K562 (cell line): ENCODE results near the gene HGD. TPM values are rescaled to one million over a fixed set of nuclear protein-coding genes. Genes with fewer than 3 reads are reported as not detected.

Experiments used
- ATAC-seq: fragments of 200-7000 bp; cut with Tn5 transposase; 3 replicates; pipeline ENCODE4 v1.9.1; 2020; ENCODE audit warnings: moderate library complexity
- BruUV-seq: library from RNA; stranded (reverse); fragments of 400-500 nt; replicated peaks from 2 replicates; lab custom pipeline; 2021; lab: Mats Ljungman, UMichigan
- CTCF ChIA-PET: fragments of 300-600 bp; formaldehyde crosslinking; extraction: SDS; loops from one replicate; lab custom pipeline; 2021; ENCODE audit warnings: low intra/inter-chr PET ratio; lab: Yijun Ruan, JAX
- POLR2A ChIA-PET: fragments of 300-600, 350-650 bp; sonication (Branson Sonifier 250); formaldehyde crosslinking; extraction: SDS; loops from one replicate; lab custom pipeline; 2021; ENCODE audit warnings: antibody characterized with exemption, inconsistent platforms; lab: Yijun Ruan, JAX
- DNase-seq, 4 experiments: peaks; one replicate each; pipeline versions ENCODE4 v3.0.0 to v3.0.0-alpha.2; 2011 to 2018; ENCODE audit warnings: low spot score in 3 of 4, mixed read lengths in 3 of 4; ENCODE audit errors: extremely low read depth in 1 of 4
- FAIRE-seq: peaks from 2 replicates; lab custom pipeline; 2011; peaks lifted over from hg19 to GRCh38; lab: Jason Lieb, UNC
- H2AFZ ChIP-seq: 2 replicates; pipeline ENCODE4 v1.6.0; 2011; ENCODE audit warnings: low read depth, low read length, control low read depth, inconsistent platforms
- H3K27ac ChIP-seq: fragments of 200-600 bp; 3 replicates; pipeline ENCODE4 v1.8.0; 2011; ENCODE audit warnings: low read depth, mild to moderate bottlenecking, control low read depth, inconsistent platforms, low read length, moderate library complexity, mixed read lengths; ENCODE audit errors: extremely low read depth
- H3K27me3 ChIP-seq, 2 experiments: fragments of 300-600 bp in 1 of 2; 2 replicates in 1 of 2; 3 replicates in 1 of 2; pipeline versions ENCODE4 v1.6.0 to v1.8.0; 2011; ENCODE audit warnings: inconsistent platforms in 2 of 2, low read length in 2 of 2, mild to moderate bottlenecking in 1 of 2, mixed read lengths in 1 of 2, moderate library complexity in 1 of 2; ENCODE audit not compliant: control insufficient read depth in 2 of 2, insufficient read depth in 2 of 2
- H3K36me3 ChIP-seq: fragments of 300-600 bp; 3 replicates; pipeline ENCODE4 v1.8.0; 2011; ENCODE audit warnings: mild to moderate bottlenecking, low read length, inconsistent platforms; ENCODE audit not compliant: control insufficient read depth, insufficient read depth
- H3K4me1 ChIP-seq, 2 experiments: fragments of 200-600 bp in 1 of 2; replicated peaks in 1 of 2; 2 replicates in 1 of 2; 3 replicates in 1 of 2; pipeline versions ENCODE4 v1.5.1 to v1.8.0; 2011; ENCODE audit warnings: inconsistent platforms in 2 of 2, low read length in 2 of 2, mild to moderate bottlenecking in 1 of 2, mixed read lengths in 1 of 2, moderate library complexity in 1 of 2; ENCODE audit not compliant: control insufficient read depth in 2 of 2, insufficient read depth in 2 of 2
- H3K4me2 ChIP-seq: 2 replicates; pipeline ENCODE4 v1.6.1; 2011; ENCODE audit warnings: low read length, control low read depth, inconsistent platforms, mixed read lengths; ENCODE audit not compliant: insufficient read depth
- H3K4me3 ChIP-seq: fragments of 200-600 bp; sonication (generic), shearing (Covaris generic); 2 replicates; pipeline ENCODE4 v1.5.1; 2016; ENCODE audit warnings: control low read depth, inconsistent platforms
- H3K79me2 ChIP-seq: fragments of 200-600 bp; 3 replicates; pipeline ENCODE4 v1.8.0; 2011; ENCODE audit warnings: low read length, inconsistent platforms; ENCODE audit not compliant: control insufficient read depth, insufficient read depth
- H3K9ac ChIP-seq, 2 experiments: 2 replicates each; pipeline versions ENCODE4 v1.6.0 to v1.6.1; 2011; ENCODE audit warnings: low read depth in 2 of 2, low read length in 2 of 2, control low read depth in 1 of 2, inconsistent platforms in 1 of 2, mild to moderate bottlenecking in 1 of 2, mixed read lengths in 1 of 2; ENCODE audit not compliant: insufficient read depth in 1 of 2
- H3K9me1 ChIP-seq: one replicate; pipeline ENCODE4 v1.6.0; 2011; ENCODE audit warnings: inconsistent platforms, mild to moderate bottlenecking, low read length, moderate library complexity; ENCODE audit not compliant: control insufficient read depth, insufficient read depth
- H3K9me3 ChIP-seq: replicated peaks from 2 replicates; pipeline ENCODE4 v1.5.1; 2011; ENCODE audit warnings: low read depth, low read length, inconsistent platforms; ENCODE audit not compliant: control insufficient read depth, insufficient read depth
- H4K20me1 ChIP-seq: replicated peaks from 2 replicates; pipeline ENCODE4 v1.6.1; 2011; ENCODE audit warnings: low read length, inconsistent platforms, mixed read lengths; ENCODE audit not compliant: control insufficient read depth, insufficient read depth
- CBX1 ChIP-seq: sonication (generic); IDR thresholded peaks from 2 replicates; pipeline ENCODE4 v1.6.1; 2016; ENCODE audit warnings: antibody characterized with exemption, low read depth, mild to moderate bottlenecking
- CBX2 ChIP-seq: fragments of 200-600 bp; sonication (generic); IDR thresholded peaks from one replicate; pipeline ENCODE4 v1.6.1; 2012; ENCODE audit warnings: mild to moderate bottlenecking, low read length, inconsistent platforms; ENCODE audit not compliant: insufficient read depth, poor library complexity, severe bottlenecking
- E2F1 ChIP-seq: sonication (generic); formaldehyde crosslinking; IDR thresholded peaks from 2 replicates; pipeline ENCODE4 v1.8.1; 2023; ENCODE audit warnings: mild to moderate bottlenecking, missing genetic modification reagents, moderate library complexity
- GTF2A2 ChIP-seq: IDR thresholded peaks from 2 replicates; pipeline ENCODE4 v1.6.1; 2016; ENCODE audit warnings: mild to moderate bottlenecking, missing genetic modification characterization, missing compliant biosample characterization
- ILF3 ChIP-seq: fragments of 450-650 bp; IDR thresholded peaks from 2 replicates; pipeline ENCODE4 v1.6.1; 2018; ENCODE audit warnings: antibody characterized with exemption, mild to moderate bottlenecking, moderate library complexity, borderline replicate concordance
- MEF2D ChIP-seq: conservative IDR thresholded peaks from 2 replicates; pipeline ENCODE4 v1.6.1; 2016; ENCODE audit warnings: low read depth, missing genetic modification characterization, missing compliant biosample characterization
- NBN ChIP-seq: fragments of 450-650 bp; IDR thresholded peaks from 2 replicates; pipeline ENCODE4 v1.6.1; 2016; ENCODE audit warnings: low read depth, mild to moderate bottlenecking
- NR4A1 ChIP-seq, 2 experiments: fragments of 250-450 bp in 1 of 2; fragments of 450-650 bp in 1 of 2; sonication (Bioruptor Pico) in 1 of 2; IDR thresholded peaks; 2 replicates each; pipeline versions ENCODE4 v1.4.0 to v1.6.1; 2016 to 2020; ENCODE audit warnings: mild to moderate bottlenecking in 2 of 2, missing compliant biosample characterization in 1 of 2, missing genetic modification characterization in 1 of 2, moderate library complexity in 1 of 2
- POLR2H ChIP-seq: IDR thresholded peaks from 2 replicates; pipeline ENCODE4 v1.6.1; 2016; ENCODE audit warnings: missing genetic modification characterization, low read depth, mild to moderate bottlenecking, control low read depth, missing compliant biosample characterization, moderate library complexity
- PTBP1 ChIP-seq: fragments of 200-400 bp; formaldehyde crosslinking; IDR thresholded peaks from 2 replicates; pipeline ENCODE4 v1.6.1; 2017; ENCODE audit warnings: low read depth, low read length
- PTRF ChIP-seq: fragments of 450-650 bp; IDR thresholded peaks from 2 replicates; pipeline ENCODE4 v1.6.1; 2016; ENCODE audit warnings: mild to moderate bottlenecking, missing genetic modification characterization, missing compliant biosample characterization
- SMARCC2 ChIP-seq: fragments of 450-650 bp; IDR thresholded peaks from 2 replicates; pipeline ENCODE4 v1.6.1; 2017; ENCODE audit warnings: antibody characterized with exemption, moderate library complexity, mild to moderate bottlenecking, low read depth
- SRF ChIP-seq, 2 experiments: fragments of 250-450, 450-650 bp in 1 of 2; sonication (Bioruptor Pico) in 1 of 2; sonication (generic) in 1 of 2; formaldehyde crosslinking; IDR thresholded peaks; 2 replicates each; pipeline versions ENCODE4 v1.5.0 to v1.5.1; 2020 to 2022; ENCODE audit warnings: mild to moderate bottlenecking in 1 of 2, missing genetic modification reagents in 1 of 2
- TRIM24 ChIP-seq, 2 experiments: fragments of 450-650 bp; IDR thresholded peaks; 2 replicates each; pipeline ENCODE4 v1.6.1; 2016
- ZBTB26 ChIP-seq: fragments of 450-650 bp; formaldehyde crosslinking; IDR thresholded peaks from 2 replicates; pipeline ENCODE4 v1.4.0; 2022; ENCODE audit warnings: missing genetic modification characterization
- ZNF3 ChIP-seq: fragments of 250-450 bp; sonication (Bioruptor Pico); IDR thresholded peaks from 2 replicates; pipeline ENCODE4 v1.5.0; 2021; ENCODE audit warnings: mild to moderate bottlenecking, moderate library complexity
- ZNF707 ChIP-seq: fragments of 250-450 bp; sonication (Bioruptor Pico); conservative IDR thresholded peaks from 2 replicates; pipeline ENCODE4 v1.8.0; 2022; ENCODE audit warnings: inconsistent platforms, mild to moderate bottlenecking, moderate library complexity
- WGBS: fragments of 100-300 bp; shearing (Covaris generic); methylation state at CpG from one replicate; pipeline ENCODE4 v1.1.6; 2016; ENCODE audit warnings: low coverage, mixed read lengths; ENCODE audit not compliant: insufficient coverage; ENCODE audit errors: missing lambda C conversion rate; 5-methylcytosine and 5-hydroxymethylcytosine counted together
- in situ Hi-C: fragments of 300-500 bp; cut with MboI; formaldehyde crosslinking; loops from 4 replicates; pipeline ENCODE4 v1.15.0; 2018; ENCODE audit warnings: inconsistent platforms, mixed read lengths
- intact Hi-C: fragments of 100-400 bp; cut with micrococcal nuclease; formaldehyde crosslinking; loops from 2 replicates; pipeline ENCODE4 v1.14.2; 2022
- polyA plus RNA-seq, 8 experiments: library from polyadenylated mRNA; depleted of rRNA in 4 of 8; stranded (reverse) in 5 of 8; unstranded in 3 of 8; fragments of >200 nt; fragmentation: Nextera tagmentation in 2 of 8; fragmentation: Illumina TruSeq in 1 of 8; extraction: Ambion mirVana in 2 of 8; extraction: Trizol in 1 of 8; gene quantifications; 2 replicates each; pipeline versions ENCODE4 v1.2.1 to v1.2.3, GENCODE V29; 2011 to 2014; ENCODE audit warnings: inconsistent platforms in 1 of 8, missing spikeins in 1 of 8
- total RNA-seq, 7 experiments: library from RNA; depleted of rRNA in 6 of 7; stranded (reverse); fragments of >200 nt in 6 of 7; fragmentation: Illumina TruSeq in 2 of 7; extraction: Trizol in 2 of 7; gene quantifications; 2 replicates each; pipeline versions ENCODE4 v1.2.1 to v1.2.3, GENCODE V29; 2011 to 2021; ENCODE audit warnings: low replicate concordance in 1 of 7

HGD gene
- total and polyA plus RNA-seq, 9 of the 15 experiments (the other 6 are each of a cell fraction or from before 2014, with no cell fraction given), result 0.08 to 0.25 (median 0.17) TPM; not detected in 4

DNA sequence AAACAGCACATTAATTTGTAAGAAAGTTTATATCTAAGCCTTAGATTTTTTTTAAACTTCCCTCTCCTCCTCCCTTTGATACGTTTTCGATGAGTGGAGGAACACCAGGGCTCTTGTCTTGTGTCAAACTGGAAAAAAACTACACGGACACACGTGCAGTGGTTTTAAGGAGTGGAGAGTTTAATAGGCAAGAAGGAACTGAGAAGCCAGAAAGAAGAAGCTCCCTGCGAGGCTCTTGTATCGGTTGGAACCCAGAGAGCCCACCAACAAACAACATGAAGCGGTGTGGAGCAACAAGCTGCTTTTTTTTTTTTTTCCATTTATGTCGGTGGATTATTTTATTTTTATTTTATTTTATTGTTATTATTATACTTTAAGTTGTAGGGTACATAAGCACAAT is 67.3 kb downstream of the HGD start (continued):
- TF ChIP-seq ZBTB26 (CRISPR knock-in tag) (no peak), MEF2D (tag) (no peak)

- no peak overlapping the region for H3K9ac ChIP-seq
- H3K79me2 ChIP-seq, result no peaks in the 10 kb centered on the region
- no TSS peak for BruUV-seq
- no peak overlapping the region for H3K27ac ChIP-seq
- H2AFZ ChIP-seq, result no peak overlapping the region
- no peaks in the 10 kb centered on the region for H3K4me1 ChIP-seq
- DNase-seq (no peak), ATAC-seq (no peak), FAIRE-seq (no peak)
- ChIA-PET POLR2A (no interaction called here), CTCF (no interaction called here)
- 2% methylated on average over 4 of the region's 4 CpGs for WGBS
- TF ChIP-seq NBN, result no peak
- TF ChIP-seq SMARCC2, result no peak
- no peak for TF ChIP-seq ZNF3 (CRISPR knock-in tag)
- no peak for TF ChIP-seq POLR2H (tag)
- no peak for TF ChIP-seq PTRF (tag)
- no peak for TF ChIP-seq ILF3
- no peak for TF ChIP-seq SRF (CRISPR knock-in tag; IDR thresholded peaks at IDR 0.05)
- TF ChIP-seq E2F1, result no peak
- no peak for TF ChIP-seq TRIM24 (IDR thresholded peaks at IDR 0.05)
- TF ChIP-seq PTBP1, result no peak
- TF ChIP-seq CBX1, result no peak
- TF ChIP-seq GTF2A2 (tag), result no peak
- no peak for TF ChIP-seq CBX2
- no peak for TF ChIP-seq NR4A1 (CRISPR knock-in tag; IDR thresholded peaks at IDR 0.05)
- TF ChIP-seq NR4A1 (tag; IDR thresholded peaks at IDR 0.05), result no peak
- TF ChIP-seq ZNF707 (CRISPR knock-in tag), result no peak
- no peak overlapping the region for H3K4me3 ChIP-seq
- no peaks in the 10 kb centered on the region for H3K9me3 ChIP-seq
- no peaks in the 10 kb centered on the region for H4K20me1 ChIP-seq
- H3K9me1 ChIP-seq, result no peaks in the 10 kb centered on the region
- H3K27me3 ChIP-seq, result no peaks in the 10 kb centered on the region
- in situ Hi-C loops, result no loop called here
- intact Hi-C loops, result no loop called here
- H3K36me3 ChIP-seq, result no peaks in the 10 kb centered on the region
- no peak overlapping the region for H3K4me2 ChIP-seq
These were observed 73.5 kb downstream of the HGD start for GRCh38 chr3:120608506-120608905.
